Lung (tissue), 12 donors: ENCODE results near the gene EXOC2. TPM values are rescaled to one million over a fixed set of nuclear protein-coding genes. Genes with fewer than 3 reads are reported as not detected.

Experiments
- ATAC-seq: fragments of 200-7000 bp; cut with Tn5 transposase; one replicate; pipeline ENCODE4 v1.9.1; 2020; ENCODE audit warnings: moderate number of reproducible peaks; ENCODE audit not compliant: insufficient read depth, low FRiP score
- DNase-seq, 3 donors: peaks; one replicate each; pipeline ENCODE4 v3.0.0-alpha.2; 2013 to 2017
- H3K27ac ChIP-seq, 2 donors: one replicate each; pipeline ENCODE4 v1.5.1; 2013; ENCODE audit warnings: mild to moderate bottlenecking in 2 of 2, moderate library complexity in 2 of 2, control low read depth in 1 of 2, inconsistent platforms in 1 of 2, low read depth in 1 of 2, low read length in 1 of 2
- H3K27me3 ChIP-seq, 3 donors: one replicate each; pipeline ENCODE4 v1.5.1; 2013; ENCODE audit warnings: low read length in 2 of 3; ENCODE audit not compliant: control insufficient read depth in 3 of 3, insufficient read depth in 3 of 3
- H3K36me3 ChIP-seq, 4 donors: one replicate each; pipeline ENCODE4 v1.5.1; 2013; ENCODE audit warnings: low read length in 4 of 4, mild to moderate bottlenecking in 1 of 4, moderate library complexity in 1 of 4; ENCODE audit not compliant: control insufficient read depth in 4 of 4, insufficient read depth in 4 of 4
- H3K4me1 ChIP-seq, 5 donors: one replicate each; pipeline ENCODE4 v1.5.1; 2013; ENCODE audit warnings: low read length in 5 of 5, mild to moderate bottlenecking in 2 of 5, moderate library complexity in 1 of 5; ENCODE audit not compliant: control insufficient read depth in 5 of 5, insufficient read depth in 5 of 5
- H3K4me3 ChIP-seq: one replicate; pipeline ENCODE4 v1.5.1; 2013; ENCODE audit warnings: mild to moderate bottlenecking, control low read depth, moderate library complexity
- H3K9ac ChIP-seq, 2 donors: one replicate each; pipeline ENCODE4 v1.5.1; 2013; ENCODE audit warnings: low read length in 2 of 2, control low read depth in 1 of 2; ENCODE audit not compliant: insufficient read depth in 1 of 2
- H3K9me3 ChIP-seq, 4 donors: one replicate each; pipeline ENCODE4 v1.5.1; 2013; ENCODE audit warnings: low read length in 3 of 4, mild to moderate bottlenecking in 1 of 4, moderate library complexity in 1 of 4; ENCODE audit not compliant: control insufficient read depth in 4 of 4, insufficient read depth in 3 of 4
- CTCF ChIP-seq: IDR thresholded peaks from 2 replicates; pipeline ENCODE4 v1.5.1; 2012; ENCODE audit warnings: mild to moderate bottlenecking; ENCODE audit errors: control extremely low read depth, extremely low read depth
- WGBS, 2 donors: extraction: QIAGEN DNeasy Blood & Tissue Kit; methylation state at CpG; one replicate each; pipeline ENCODE4 v1.1.7; 2013; 5-methylcytosine and 5-hydroxymethylcytosine counted together
- polyA plus RNA-seq, 2 donors: library from polyadenylated mRNA; stranded (reverse); fragments of 200-250 nt; gene quantifications; one replicate each; pipeline ENCODE4 v1.2.1, GENCODE V29; 2013
- total RNA-seq, 2 donors: library from RNA; depleted of rRNA in 1 of 2; stranded (reverse); fragments of >200 nt in 1 of 2; gene quantifications; one replicate each; pipeline ENCODE4 v1.2.1, GENCODE V29; 2014 to 2021
- donor health status: control.
- donor health status: control.
- donor health status: Bipolar disorder and iron deficiency.
- donor health status: healthy.
- donor health status: DM: yes; HTN: yes; CAD: no.

EXOC2 gene
- total and polyA plus RNA-seq, 4 donors: 6.3 to 33.0 (median 12.8) TPM

GRCh38 chr6:633611-634010 is 59.3 kb downstream of the EXOC2 start:
- Histone ChIP-seq H3K4me3 (no peak overlapping the region), H3K4me1 (no peaks in the 10 kb centered on the region), H3K36me3 (peaks cover 0 to 7% (median 3%) of the 10 kb centered on the region in 4 donors), H3K27me3 (no peaks in the 10 kb centered on the region), H3K9ac (no peak overlapping the region), H3K27ac (no peak overlapping the region), H3K9me3 (peaks cover 0 to 2% (median 0%) of the 10 kb centered on the region in 4 donors)
- no peak for TF ChIP-seq CTCF
- DNase-seq (no peak), ATAC-seq (no peak)
- WGBS, 2 donors: 94 to 100% methylated on average over 1 of the region's 1 CpG

GRCh38 chr6:628766-629165 is 64.2 kb downstream of the EXOC2 start:
- H3K27me3 ChIP-seq: no peaks in the 10 kb centered on the region
- no peak overlapping the region for H3K27ac ChIP-seq
- H3K4me1 ChIP-seq: peaks cover 0 to 5% (median 0%) of the 10 kb centered on the region in 5 donors
- peaks cover 0 to 6% (median 0%) of the 10 kb centered on the region in 4 donors for H3K36me3 ChIP-seq
- no peak overlapping the region for H3K9ac ChIP-seq
- 43 to 63% methylated on average over 3 of the region's 3 CpGs for WGBS, 2 donors
- DNase-seq: no peak
- ATAC-seq: no peak
- TF ChIP-seq CTCF: no peak
- peaks cover 0 to 2% (median 0%) of the 10 kb centered on the region in 4 donors for H3K9me3 ChIP-seq
- H3K4me3 ChIP-seq: no peak overlapping the region

- no peak overlapping the region for H3K27ac ChIP-seq
- WGBS, 2 donors: 93 to 95% methylated on average over 9 of the region's 9 CpGs
- no peak for TF ChIP-seq CTCF
- peaks cover 0 to 7% (median 0%) of the 10 kb centered on the region in 4 donors for H3K36me3 ChIP-seq
- H3K27me3 ChIP-seq: no peaks in the 10 kb centered on the region
- DNase-seq (peak in 1 of 3 donors; percentile 18), ATAC-seq (no peak)
- peaks cover 0 to 5% (median 0%) of the 10 kb centered on the region in 5 donors for H3K4me1 ChIP-seq
- H3K4me3 ChIP-seq: no peak overlapping the region
- H3K9ac ChIP-seq: no peak overlapping the region
- peaks cover 0 to 2% (median 0%) of the 10 kb centered on the region in 4 donors for H3K9me3 ChIP-seq
Observed at GRCh38 chr6:626236-626635, 66.7 kb downstream of the EXOC2 start.

GRCh38 chr6:624979-625378 is 68.0 kb downstream of the EXOC2 start:
- Histone ChIP-seq H3K9ac (no peak overlapping the region), H3K4me3 (no peak overlapping the region), H3K9me3 (no peaks in the 10 kb centered on the region), H3K27ac (no peak overlapping the region), H3K27me3 (no peaks in the 10 kb centered on the region), H3K4me1 (peaks cover 0 to 5% (median 2%) of the 10 kb centered on the region in 5 donors), H3K36me3 (peaks cover 0 to 8% (median 0%) of the 10 kb centered on the region in 4 donors)
- DNase-seq (peak; percentile 59 to 88 (median 81)), ATAC-seq (no peak)
- TF ChIP-seq CTCF: peak; percentile 6
- WGBS, 2 donors: 89 to 92% methylated on average over 11 of the region's 11 CpGs
